Neural cell (in vitro differentiated cells): ENCODE measurements around the gene TAF11.

Source experiments
- CTCF ChIP-seq: fragments of 450-650 bp; IDR thresholded peaks from 2 replicates; pipeline ENCODE4 v1.5.1; 2014; ENCODE audit warnings: antibody characterized with exemption, mild to moderate bottlenecking, moderate library complexity; ENCODE audit not compliant: poor library complexity, severe bottlenecking
- EP300 ChIP-seq: fragments of 450-650 bp; conservative IDR thresholded peaks from 2 replicates; pipeline ENCODE4 v1.6.1; 2014; ENCODE audit warnings: antibody characterized with exemption, mild to moderate bottlenecking, moderate library complexity; ENCODE audit not compliant: poor library complexity, severe bottlenecking
- POLR2AphosphoS5 ChIP-seq: IDR thresholded peaks from 2 replicates; pipeline ENCODE4 v1.6.1; 2012
- REST ChIP-seq: IDR thresholded peaks from 2 replicates; pipeline ENCODE4 v1.6.1; 2012; ENCODE audit warnings: borderline replicate concordance

- TF ChIP-seq CTCF, result no peak
- no peak for TF ChIP-seq EP300
- no peak for TF ChIP-seq REST
- TF ChIP-seq POLR2AphosphoS5, result no peak
Observed at GRCh38 chr6:34919651-34920050, 31.8 kb upstream of the TAF11 start.
